ENCODE data around the gene SCARB1. TPM values are rescaled to one million over a fixed set of nuclear protein-coding genes. Genes with fewer than 3 reads are reported as not detected.

The SCARB1 gene
- total RNA-seq, 1 experiment from 2014 or later = 359 TPM

DNA sequence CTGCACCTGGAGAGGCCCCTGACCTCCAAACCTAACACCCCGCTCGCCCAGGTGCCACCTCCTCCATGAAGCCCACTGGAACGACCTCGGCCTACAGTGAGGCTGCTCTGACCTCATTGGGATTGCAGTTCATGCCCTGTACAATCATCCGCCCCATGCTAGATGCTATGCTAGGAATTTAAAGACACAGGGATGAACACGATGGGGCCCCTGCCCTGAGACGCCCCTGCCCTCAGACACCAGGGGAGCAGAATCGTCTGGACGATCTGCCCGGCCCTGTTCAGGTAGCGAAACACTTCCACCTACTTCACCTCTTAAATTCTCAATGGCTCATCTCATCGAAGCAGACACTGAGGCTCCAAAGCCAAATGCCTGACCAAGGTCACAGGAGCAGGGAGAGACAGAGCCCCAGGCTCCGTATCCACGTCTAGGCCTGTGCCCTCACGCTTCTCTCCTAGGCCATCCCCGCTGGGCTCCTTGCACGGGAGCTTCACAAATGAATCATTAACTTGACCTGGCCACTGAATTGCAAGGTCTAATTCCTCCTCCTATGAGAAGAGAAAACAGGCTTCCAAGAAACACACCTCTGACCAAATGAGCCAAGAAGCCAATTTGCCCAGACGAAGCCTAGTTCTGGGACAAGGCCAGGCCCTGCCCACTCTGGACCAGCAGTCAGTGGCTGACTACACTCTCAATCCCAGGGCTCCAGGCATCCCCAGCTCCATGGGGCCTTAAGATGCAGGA, 35.2 kb downstream of the SCARB1 start:
- no peaks in the 10 kb centered on the region for H3K27me3 ChIP-seq (ENCODE audit: control insufficient read depth, insufficient read depth, low read length)
- DNase-seq (ENCODE audit: low read depth, low spot score) (no peak), ATAC-seq (peak; percentile 70)
- H3K4me3 ChIP-seq (ENCODE audit: low read depth in 2 of 2, low read length in 2 of 2) = no peak overlapping the region
- H3K4me1 ChIP-seq (ENCODE audit: control insufficient read depth, insufficient read depth, low read length) = peaks cover 55% of the 10 kb centered on the region
- peak overlapping the region; percentile 91 for H3K27ac ChIP-seq (ENCODE audit: low read length)
- H3K9me3 ChIP-seq (ENCODE audit: control insufficient read depth, insufficient read depth, low read depth, low read length) = no peaks in the 10 kb centered on the region
- in situ Hi-C loops (cut with HindIII; ENCODE audit: low pct_unique_long_range_greater_than_20kb, low sequenced_read_pairs) (no loop called here), intact Hi-C loops (cut with micrococcal nuclease; ENCODE audit: unreplicated experiment) (loop anchor here (10.0 kb wide), 1 partner anchor 76 kb away; no protein-coding TSS in a partner anchor)
- BruUV-seq (replicated peaks) = no TSS peak
- ChIA-PET POLR2A (interaction anchor here (1.0 kb wide), 1 partner anchor 10 kb away, joined by 5 read pairs; no protein-coding TSS in a partner anchor), CTCF (interaction anchor here (1.3 kb wide), 1 partner anchor 9 kb away, joined by 3 read pairs; no protein-coding TSS in a partner anchor)
- no peaks in the 10 kb centered on the region for H3K36me3 ChIP-seq (ENCODE audit: control insufficient read depth, insufficient read depth, low read length)
- TF ChIP-seq, protein P1, sequence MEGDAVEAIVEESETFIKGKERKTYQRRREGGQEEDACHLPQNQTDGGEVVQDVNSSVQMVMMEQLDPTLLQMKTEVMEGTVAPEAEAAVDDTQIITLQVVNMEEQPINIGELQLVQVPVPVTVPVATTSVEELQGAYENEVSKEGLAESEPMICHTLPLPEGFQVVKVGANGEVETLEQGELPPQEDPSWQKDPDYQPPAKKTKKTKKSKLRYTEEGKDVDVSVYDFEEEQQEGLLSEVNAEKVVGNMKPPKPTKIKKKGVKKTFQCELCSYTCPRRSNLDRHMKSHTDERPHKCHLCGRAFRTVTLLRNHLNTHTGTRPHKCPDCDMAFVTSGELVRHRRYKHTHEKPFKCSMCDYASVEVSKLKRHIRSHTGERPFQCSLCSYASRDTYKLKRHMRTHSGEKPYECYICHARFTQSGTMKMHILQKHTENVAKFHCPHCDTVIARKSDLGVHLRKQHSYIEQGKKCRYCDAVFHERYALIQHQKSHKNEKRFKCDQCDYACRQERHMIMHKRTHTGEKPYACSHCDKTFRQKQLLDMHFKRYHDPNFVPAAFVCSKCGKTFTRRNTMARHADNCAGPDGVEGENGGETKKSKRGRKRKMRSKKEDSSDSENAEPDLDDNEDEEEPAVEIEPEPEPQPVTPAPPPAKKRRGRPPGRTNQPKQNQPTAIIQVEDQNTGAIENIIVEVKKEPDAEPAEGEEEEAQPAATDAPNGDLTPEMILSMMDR (IDR thresholded peaks at IDR 0.05) = no peak
- TF ChIP-seq TCF7L2 (IDR thresholded peaks at IDR 0.05; ENCODE audit: low read depth, low read length) = no peak
- TF ChIP-seq SIN3A (IDR thresholded peaks at IDR 0.05; ENCODE audit: borderline replicate concordance, insufficient read depth, low read depth, low read length) = no peak
- TF ChIP-seq POLR2AphosphoS5 (IDR thresholded peaks at IDR 0.05; ENCODE audit: low read depth, low read length) = no peak
- TF ChIP-seq, protein P2, sequence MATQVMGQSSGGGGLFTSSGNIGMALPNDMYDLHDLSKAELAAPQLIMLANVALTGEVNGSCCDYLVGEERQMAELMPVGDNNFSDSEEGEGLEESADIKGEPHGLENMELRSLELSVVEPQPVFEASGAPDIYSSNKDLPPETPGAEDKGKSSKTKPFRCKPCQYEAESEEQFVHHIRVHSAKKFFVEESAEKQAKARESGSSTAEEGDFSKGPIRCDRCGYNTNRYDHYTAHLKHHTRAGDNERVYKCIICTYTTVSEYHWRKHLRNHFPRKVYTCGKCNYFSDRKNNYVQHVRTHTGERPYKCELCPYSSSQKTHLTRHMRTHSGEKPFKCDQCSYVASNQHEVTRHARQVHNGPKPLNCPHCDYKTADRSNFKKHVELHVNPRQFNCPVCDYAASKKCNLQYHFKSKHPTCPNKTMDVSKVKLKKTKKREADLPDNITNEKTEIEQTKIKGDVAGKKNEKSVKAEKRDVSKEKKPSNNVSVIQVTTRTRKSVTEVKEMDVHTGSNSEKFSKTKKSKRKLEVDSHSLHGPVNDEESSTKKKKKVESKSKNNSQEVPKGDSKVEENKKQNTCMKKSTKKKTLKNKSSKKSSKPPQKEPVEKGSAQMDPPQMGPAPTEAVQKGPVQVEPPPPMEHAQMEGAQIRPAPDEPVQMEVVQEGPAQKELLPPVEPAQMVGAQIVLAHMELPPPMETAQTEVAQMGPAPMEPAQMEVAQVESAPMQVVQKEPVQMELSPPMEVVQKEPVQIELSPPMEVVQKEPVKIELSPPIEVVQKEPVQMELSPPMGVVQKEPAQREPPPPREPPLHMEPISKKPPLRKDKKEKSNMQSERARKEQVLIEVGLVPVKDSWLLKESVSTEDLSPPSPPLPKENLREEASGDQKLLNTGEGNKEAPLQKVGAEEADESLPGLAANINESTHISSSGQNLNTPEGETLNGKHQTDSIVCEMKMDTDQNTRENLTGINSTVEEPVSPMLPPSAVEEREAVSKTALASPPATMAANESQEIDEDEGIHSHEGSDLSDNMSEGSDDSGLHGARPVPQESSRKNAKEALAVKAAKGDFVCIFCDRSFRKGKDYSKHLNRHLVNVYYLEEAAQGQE (IDR thresholded peaks at IDR 0.05; ENCODE audit: insufficient read depth in 1 of 2, low read depth in 2 of 2, low read length in 1 of 2) = no peak

DNA sequence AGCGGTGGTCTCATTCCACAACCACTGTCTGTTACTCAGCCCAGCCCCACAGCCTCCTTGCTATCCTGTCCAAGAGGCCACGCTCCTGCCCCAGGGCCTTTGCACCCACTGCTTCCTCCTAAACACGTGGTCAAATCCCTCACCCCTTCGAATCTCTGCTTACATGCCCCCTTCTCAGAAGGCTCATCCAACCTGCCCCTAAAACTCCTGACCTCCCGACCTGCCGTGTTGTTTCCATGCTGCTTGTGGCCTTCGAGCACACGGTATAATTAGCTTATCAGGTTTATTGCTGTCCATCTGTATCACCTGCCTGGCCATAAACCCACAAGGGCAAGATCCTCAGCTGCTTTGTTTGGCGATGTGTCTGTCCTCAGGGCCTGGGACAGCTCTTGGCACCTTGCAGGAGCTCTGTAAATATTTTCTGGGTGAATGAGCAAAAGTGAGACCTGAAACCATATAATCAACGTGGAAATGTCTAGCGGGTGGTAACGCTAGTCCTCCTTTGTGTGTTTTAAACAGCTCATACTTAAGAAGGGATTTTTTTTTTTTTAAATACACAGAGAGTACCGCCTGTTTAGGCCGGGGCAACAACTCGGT, 36.0 kb downstream of the SCARB1 start:
- ATAC-seq = peak; percentile 59
- Histone ChIP-seq H3K27me3 (ENCODE audit: control insufficient read depth, insufficient read depth, low read length) (no peaks in the 10 kb centered on the region), H3K36me3 (ENCODE audit: control insufficient read depth, insufficient read depth, low read length) (no peaks in the 10 kb centered on the region), H3K27ac (ENCODE audit: low read length) (peak overlapping the region; percentile 91), H3K4me1 (ENCODE audit: control insufficient read depth, insufficient read depth, low read length) (peaks cover 55% of the 10 kb centered on the region), H3K4me3 (ENCODE audit: low read depth in 2 of 2, low read length in 2 of 2) (peak overlapping the region in 1 of 2 experiments; percentile 1; a peak in 1 of 4 replicates), H3K9me3 (ENCODE audit: control insufficient read depth, insufficient read depth, low read depth, low read length) (no peaks in the 10 kb centered on the region)
- intact Hi-C loops (cut with micrococcal nuclease; ENCODE audit: unreplicated experiment) = loop anchor here (10.0 kb wide), 1 partner anchor 77 kb away; no protein-coding TSS in a partner anchor
- no TSS peak for BruUV-seq (replicated peaks)
- no peak for TF ChIP-seq SIN3A (IDR thresholded peaks at IDR 0.05; ENCODE audit: borderline replicate concordance, insufficient read depth, low read depth, low read length)
- TF ChIP-seq TCF7L2 (IDR thresholded peaks at IDR 0.05; ENCODE audit: low read depth, low read length) = peak; percentile 93
- TF ChIP-seq, protein P1 (IDR thresholded peaks at IDR 0.05) = no peak
- peak; percentile 50; the same call in 1 of the 2 replicates for TF ChIP-seq POLR2AphosphoS5 (IDR thresholded peaks at IDR 0.05; ENCODE audit: low read depth, low read length)
- TF ChIP-seq, protein P2 (IDR thresholded peaks at IDR 0.05; ENCODE audit: insufficient read depth in 1 of 2, low read depth in 2 of 2, low read length in 1 of 2) = no peak
- CTCF ChIA-PET = interaction anchor here (0.6 to 1.3 kb wide), 2 partner anchors 10 to 79 kb away, joined by 3 read pairs; no protein-coding TSS in a partner anchor
- POLR2A ChIA-PET = interaction anchor here (0.8 to 1.0 kb wide), 2 partner anchors 11 to 44 kb away, joined by 5 read pairs; no protein-coding TSS in a partner anchor
- DNase-seq (ENCODE audit: low read depth, low spot score) = no peak
- in situ Hi-C loops (cut with HindIII; ENCODE audit: low pct_unique_long_range_greater_than_20kb, low sequenced_read_pairs) = no loop called here

Measured in Panc1 (cell line).